Activated gamma-delta T cell (primary cell): Measurements from ENCODE around the gene SDK2.
"Not testable (repeated sequence)": the region's sequence is repeated elsewhere in the genome, so short reads cannot be mapped to it uniquely, and the experiment has no call there.

ENCODE experiments used
- DNase-seq: peaks from one replicate; lab custom pipeline; 2025; lab: John Stamatoyannopoulos, UW

Gene SDK2

GRCh38 chr17:73480740-73481139 is 163.5 kb downstream of the SDK2 start:
- no peak for DNase-seq

- no peak for DNase-seq
These were observed 165.3 kb downstream of the SDK2 start for GRCh38 chr17:73478768-73479424.

GRCh38 chr17:73478334-73478733 is 165.9 kb downstream of the SDK2 start:
- DNase-seq = no peak

- no peak for DNase-seq
These were observed 167.3 kb downstream of the SDK2 start for GRCh38 chr17:73476890-73477350.

GRCh38 chr17:73474370-73474988 is 169.8 kb downstream of the SDK2 start:
- DNase-seq = no peak

- not testable (repeated sequence) for DNase-seq
These were observed 171.5 kb downstream of the SDK2 start for GRCh38 chr17:73472715-73473114.

- DNase-seq = no peak
These were observed 172.3 kb downstream of the SDK2 start for GRCh38 chr17:73471924-73472323.

GRCh38 chr17:73470316-73470826 is 173.9 kb downstream of the SDK2 start:
- DNase-seq = no peak

- DNase-seq = no peak
These were observed 174.9 kb downstream of the SDK2 start for GRCh38 chr17:73469311-73469710.

- DNase-seq = no peak
These were observed 176.0 kb downstream of the SDK2 start for GRCh38 chr17:73468221-73468620.

GRCh38 chr17:73467651-73468050 is 176.6 kb downstream of the SDK2 start:
- no peak for DNase-seq

- DNase-seq = no peak
These were observed 177.4 kb downstream of the SDK2 start for GRCh38 chr17:73466704-73467433.

GRCh38 chr17:73465953-73466230 is 178.4 kb downstream of the SDK2 start:
- no peak for DNase-seq

- no peak for DNase-seq
These were observed 178.9 kb downstream of the SDK2 start for GRCh38 chr17:73465130-73465952.

GRCh38 chr17:73464447-73464846 is 179.8 kb downstream of the SDK2 start:
- no peak for DNase-seq

GRCh38 chr17:73463821-73464220 is 180.4 kb downstream of the SDK2 start:
- no peak for DNase-seq

GRCh38 chr17:73462823-73463222 is 181.4 kb downstream of the SDK2 start:
- no peak for DNase-seq

- DNase-seq = no peak
These were observed 184.3 kb downstream of the SDK2 start for GRCh38 chr17:73459980-73460379.

GRCh38 chr17:73455767-73456166 is 188.5 kb downstream of the SDK2 start:
- DNase-seq = no peak

GRCh38 chr17:73455050-73455687 is 189.1 kb downstream of the SDK2 start:
- DNase-seq = no peak

- DNase-seq = not testable (repeated sequence)
These were observed 190.8 kb downstream of the SDK2 start for GRCh38 chr17:73453494-73453893.

- DNase-seq = no peak
These were observed 191.2 kb downstream of the SDK2 start for GRCh38 chr17:73453090-73453489.
